NCI-H1417 treated with DMSO at 0.1 percent for 48 hours (cell line): Measurements from ENCODE around the gene KMT5C.
"Not testable (repeated sequence)": the region's sequence is repeated elsewhere in the genome, so short reads cannot be mapped to it uniquely, and the experiment has no call there.

Experiments
- DNase-seq: peaks from one replicate; lab custom pipeline; 2025; lab: John Stamatoyannopoulos, UW

Gene KMT5C

GRCh38 chr19:55319785-55320184 is 19.9 kb upstream of the KMT5C start:
- DNase-seq = no peak

- no peak for DNase-seq
These were observed 18.7 kb upstream of the KMT5C start for GRCh38 chr19:55320844-55321419.

GRCh38 chr19:55321466-55322137 is 18.1 kb upstream of the KMT5C start:
- DNase-seq = no peak

- no peak for DNase-seq
These were observed 17.3 kb upstream of the KMT5C start for GRCh38 chr19:55322204-55322885.

- DNase-seq = no peak
These were observed 15.0 kb upstream of the KMT5C start for GRCh38 chr19:55324662-55325061.

- no peak for DNase-seq
These were observed 14.5 kb upstream of the KMT5C start, which contains the start of gene TMEM150B for GRCh38 chr19:55325172-55325571. Gene TMEM150B (minus strand): TSS chr19:55325341. CDS start chr19:55321036, 4,305 bp downstream.

GRCh38 chr19:55328774-55329318 is 10.8 kb upstream of the KMT5C start:
- DNase-seq = not testable (repeated sequence)

- DNase-seq = not testable (repeated sequence)
These were observed 9.9 kb upstream of the KMT5C start for GRCh38 chr19:55329791-55330190.

- DNase-seq = no peak
These were observed 5.8 kb upstream of the KMT5C start for GRCh38 chr19:55333870-55334269.

- DNase-seq = no peak
These were observed 3.6 kb upstream of the KMT5C start for GRCh38 chr19:55336101-55336500.

GRCh38 chr19:55339889-55340783 is 460 bp downstream of the KMT5C start:
- no peak for DNase-seq

GRCh38 chr19:55340784-55341147 is 1.1 kb downstream of the KMT5C start:
- no peak for DNase-seq

GRCh38 chr19:55341171-55341588 is 1.5 kb downstream of the KMT5C start:
- DNase-seq = peak; percentile 43

GRCh38 chr19:55341595-55342531 is 2.2 kb downstream of the KMT5C start:
- no peak for DNase-seq

- no peak for DNase-seq
These were observed 4.8 kb downstream of the KMT5C start for GRCh38 chr19:55344444-55344843.

- no peak for DNase-seq
These were observed 5.6 kb downstream of the KMT5C start for GRCh38 chr19:55345101-55345817.

GRCh38 chr19:55345818-55346724 is 6.4 kb downstream of the KMT5C start:
- DNase-seq = no peak

GRCh38 chr19:55346725-55347441 is 7.2 kb downstream of the KMT5C start:
- no peak for DNase-seq
